Glutamatergic neuron (in vitro differentiated cells): ENCODE data around the gene LMBRD2. TPM values are rescaled to one million over a fixed set of nuclear protein-coding genes. Genes with fewer than 3 reads are reported as not detected.

Experiments used
- DNase-seq: peaks from one replicate; pipeline ENCODE4 v3.0.0; 2022
- H3K27ac Mint-ChIP-seq: one replicate; pipeline ENCODE4 v1.8.0; 2020; ENCODE audit warnings: mild to moderate bottlenecking, mixed read lengths, inconsistent platforms; ENCODE audit not compliant: unreplicated experiment
- H3K27me3 Mint-ChIP-seq: one replicate; pipeline ENCODE4 v1.8.0; 2020; ENCODE audit warnings: mild to moderate bottlenecking, moderate library complexity, mixed read lengths, inconsistent platforms; ENCODE audit not compliant: unreplicated experiment
- H3K36me3 Mint-ChIP-seq: one replicate; pipeline ENCODE4 v1.8.0; 2020; ENCODE audit warnings: mild to moderate bottlenecking, mixed read lengths, inconsistent platforms; ENCODE audit not compliant: unreplicated experiment
- H3K4me1 Mint-ChIP-seq: one replicate; pipeline ENCODE4 v1.8.0; 2020; ENCODE audit warnings: mild to moderate bottlenecking, low read depth, mixed read lengths, inconsistent platforms; ENCODE audit not compliant: unreplicated experiment
- H3K4me3 Mint-ChIP-seq: one replicate; pipeline ENCODE4 v1.8.0; 2020; ENCODE audit warnings: mild to moderate bottlenecking, mixed read lengths, inconsistent platforms; ENCODE audit not compliant: unreplicated experiment
- H3K9me3 Mint-ChIP-seq: one replicate; pipeline ENCODE4 v1.8.0; 2020; ENCODE audit warnings: mild to moderate bottlenecking, moderate library complexity, mixed read lengths, inconsistent platforms; ENCODE audit not compliant: unreplicated experiment
- total RNA-seq: library from RNA; stranded (reverse); fragmentation: NEBNext Ultra II Directional; extraction: Animal tissue kit (Norgen Biotek cat#: 25700); gene quantifications from one replicate; pipeline ENCODE4 v1.2.1, GENCODE V29; 2021; ENCODE audit not compliant: unreplicated experiment
- TF ChIP-seq, protein P1 (sequence below): fragments of 200-600 bp; sonication (generic); IDR thresholded peaks from one replicate; pipeline ENCODE4 v1.5.0; 2021; ENCODE audit not compliant: partially characterized antibody, unreplicated experiment

Gene LMBRD2
- total RNA-seq, 1 donor from 2014 or later, result 32.8 TPM

- Mint-ChIP-seq H3K36me3 (peaks cover 6% of the 10 kb centered on the region), H3K27ac (no peak overlapping the region), H3K4me1 (no peaks in the 10 kb centered on the region), H3K4me3 (no peak overlapping the region), H3K9me3 (no peaks in the 10 kb centered on the region), H3K27me3 (no peaks in the 10 kb centered on the region)
- TF ChIP-seq, protein P1, sequence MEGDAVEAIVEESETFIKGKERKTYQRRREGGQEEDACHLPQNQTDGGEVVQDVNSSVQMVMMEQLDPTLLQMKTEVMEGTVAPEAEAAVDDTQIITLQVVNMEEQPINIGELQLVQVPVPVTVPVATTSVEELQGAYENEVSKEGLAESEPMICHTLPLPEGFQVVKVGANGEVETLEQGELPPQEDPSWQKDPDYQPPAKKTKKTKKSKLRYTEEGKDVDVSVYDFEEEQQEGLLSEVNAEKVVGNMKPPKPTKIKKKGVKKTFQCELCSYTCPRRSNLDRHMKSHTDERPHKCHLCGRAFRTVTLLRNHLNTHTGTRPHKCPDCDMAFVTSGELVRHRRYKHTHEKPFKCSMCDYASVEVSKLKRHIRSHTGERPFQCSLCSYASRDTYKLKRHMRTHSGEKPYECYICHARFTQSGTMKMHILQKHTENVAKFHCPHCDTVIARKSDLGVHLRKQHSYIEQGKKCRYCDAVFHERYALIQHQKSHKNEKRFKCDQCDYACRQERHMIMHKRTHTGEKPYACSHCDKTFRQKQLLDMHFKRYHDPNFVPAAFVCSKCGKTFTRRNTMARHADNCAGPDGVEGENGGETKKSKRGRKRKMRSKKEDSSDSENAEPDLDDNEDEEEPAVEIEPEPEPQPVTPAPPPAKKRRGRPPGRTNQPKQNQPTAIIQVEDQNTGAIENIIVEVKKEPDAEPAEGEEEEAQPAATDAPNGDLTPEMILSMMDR, result no peak
- no peak for DNase-seq
These were observed 40.4 kb downstream of the LMBRD2 start for GRCh38 chr5:36111238-36111637.

GRCh38 chr5:36108758-36109460 is 42.8 kb downstream of the LMBRD2 start:
- DNase-seq, result no peak

GRCh38 chr5:36105819-36106218 is 45.9 kb downstream of the LMBRD2 start:
- DNase-seq, result no peak
- TF ChIP-seq, protein P1, result no peak
- no peak overlapping the region for H3K27ac Mint-ChIP-seq
- H3K36me3 Mint-ChIP-seq, result peaks cover 6% of the 10 kb centered on the region
- no peaks in the 10 kb centered on the region for H3K9me3 Mint-ChIP-seq
- no peak overlapping the region for H3K4me3 Mint-ChIP-seq
- H3K4me1 Mint-ChIP-seq, result no peaks in the 10 kb centered on the region
- no peaks in the 10 kb centered on the region for H3K27me3 Mint-ChIP-seq

More at GRCh38 chr5:36108758-36109460, 42.8 kb downstream of the LMBRD2 start:
- no peak overlapping the region for H3K27ac Mint-ChIP-seq
- H3K36me3 Mint-ChIP-seq, result peaks cover 6% of the 10 kb centered on the region
- no peaks in the 10 kb centered on the region for H3K4me1 Mint-ChIP-seq
- TF ChIP-seq, protein P1, result no peak
- no peaks in the 10 kb centered on the region for H3K27me3 Mint-ChIP-seq
- no peak overlapping the region for H3K4me3 Mint-ChIP-seq
- H3K9me3 Mint-ChIP-seq, result no peaks in the 10 kb centered on the region

GRCh38 chr5:36099748-36100147 is 51.9 kb downstream of the LMBRD2 start:
- H3K4me3 Mint-ChIP-seq, result no peak overlapping the region
- TF ChIP-seq, protein P1, result no peak
- no peak for DNase-seq
- H3K36me3 Mint-ChIP-seq, result no peaks in the 10 kb centered on the region
- H3K9me3 Mint-ChIP-seq, result no peaks in the 10 kb centered on the region
- no peak overlapping the region for H3K27ac Mint-ChIP-seq
- no peaks in the 10 kb centered on the region for H3K4me1 Mint-ChIP-seq
- no peaks in the 10 kb centered on the region for H3K27me3 Mint-ChIP-seq

GRCh38 chr5:36096486-36096885 is 55.2 kb downstream of the LMBRD2 start:
- Mint-ChIP-seq H3K36me3 (no peaks in the 10 kb centered on the region), H3K4me3 (no peak overlapping the region), H3K27ac (no peak overlapping the region), H3K4me1 (no peaks in the 10 kb centered on the region), H3K27me3 (no peaks in the 10 kb centered on the region), H3K9me3 (no peaks in the 10 kb centered on the region)
- TF ChIP-seq, protein P1, result no peak
- DNase-seq, result no peak
